ENCODE results near the gene PRR33.

PRR33 gene

GRCh38 chr11:1930462-1930830 is 38.8 kb upstream of the PRR33 start:
- TF ChIP-seq CTCF (IDR thresholded peaks at IDR 0.05) = no peak

- TF ChIP-seq CTCF (IDR thresholded peaks at IDR 0.05) = no peak
These were observed 38.1 kb upstream of the PRR33 start for GRCh38 chr11:1929621-1930461.

GRCh38 chr11:1928891-1929541 is 37.3 kb upstream of the PRR33 start:
- no peak for TF ChIP-seq CTCF (IDR thresholded peaks at IDR 0.05)

- no peak for TF ChIP-seq CTCF (IDR thresholded peaks at IDR 0.05)
These were observed 36.8 kb upstream of the PRR33 start for GRCh38 chr11:1928470-1928890.

- no peak for TF ChIP-seq CTCF (IDR thresholded peaks at IDR 0.05)
These were observed 36.3 kb upstream of the PRR33 start for GRCh38 chr11:1927848-1928469.

GRCh38 chr11:1927026-1927847 is 35.5 kb upstream of the PRR33 start:
- TF ChIP-seq CTCF (IDR thresholded peaks at IDR 0.05) = no peak

Data from LNCAP (cell line).